B cell (primary cell): ENCODE results near the gene UBL5. TPM values are rescaled to one million over a fixed set of nuclear protein-coding genes. Genes with fewer than 3 reads are reported as not detected.
A peak's percentile ranks its signal among the peaks of the same experiment; 100 is the strongest.

Source experiments
- ATAC-seq: fragments of 200-7000 bp; cut with Tn5 transposase; one replicate; pipeline ENCODE4 v1.10.0; 2021; ENCODE audit warnings: low read depth, mild to moderate bottlenecking, moderate number of reproducible peaks, moderate library complexity
- CTCF ChIA-PET: fragments of 350-600 bp; sonication (Branson Sonifier 250); formaldehyde crosslinking; loops from one replicate; lab custom pipeline; 2021; ENCODE audit warnings: antibody characterized with exemption, inconsistent platforms; lab: Charles Lee
- POLR2A ChIA-PET: fragments of 350-600 bp; sonication (Branson Sonifier 250); formaldehyde crosslinking; loops from one replicate; lab custom pipeline; 2021; ENCODE audit warnings: antibody characterized with exemption; lab: Charles Lee
- DNase-seq: peaks from one replicate; pipeline ENCODE4 v3.0.0; 2013
- H2AFZ ChIP-seq: 2 replicates; pipeline ENCODE4 v1.6.1; 2012; ENCODE audit warnings: mild to moderate bottlenecking, low read depth, low read length; ENCODE audit not compliant: insufficient read depth, poor library complexity, severe bottlenecking
- H3K27ac ChIP-seq, 2 donors: 1 replicate in 1 of 2; 2 replicates in 1 of 2; pipeline ENCODE4 v1.5.1; 2012 to 2013; ENCODE audit warnings: low read length in 2 of 2, mild to moderate bottlenecking in 2 of 2, moderate library complexity in 1 of 2
- H3K27me3 ChIP-seq, 4 experiments: fragments of 200-600 bp in 1 of 4; sonication (generic) in 1 of 4; replicated peaks in 1 of 4; 1 replicate in 2 of 4; 2 replicates in 2 of 4; pipeline versions ENCODE4 v1.6.1 to v1.7.0; 2013 to 2016; ENCODE audit warnings: low read length in 3 of 4, mild to moderate bottlenecking in 2 of 4, mixed read lengths in 1 of 4, moderate library complexity in 1 of 4; ENCODE audit not compliant: insufficient read depth in 4 of 4, control insufficient read depth in 3 of 4; ENCODE audit errors: control extremely low read depth in 1 of 4
- H3K36me3 ChIP-seq, 2 experiments: replicated peaks in 1 of 2; 1 replicate in 1 of 2; 2 replicates in 1 of 2; pipeline versions ENCODE4 v1.6.1 to v1.7.1; 2013; ENCODE audit warnings: low read length in 1 of 2; ENCODE audit not compliant: insufficient read depth in 2 of 2, control insufficient read depth in 1 of 2; ENCODE audit errors: control extremely low read depth in 1 of 2, extremely low read depth in 1 of 2
- H3K4me1 ChIP-seq, 2 donors: fragments of 200-600 bp in 1 of 2; sonication (generic) in 1 of 2; 1 replicate in 1 of 2; 2 replicates in 1 of 2; pipeline versions ENCODE4 v1.5.1 to v1.6.1; 2013 to 2017; ENCODE audit warnings: low read length in 2 of 2; ENCODE audit not compliant: control insufficient read depth in 2 of 2, insufficient read depth in 2 of 2
- H3K4me2 ChIP-seq: replicated peaks from 2 replicates; pipeline ENCODE3; 2012; ENCODE audit warnings: mild to moderate bottlenecking, low read depth, low read length; ENCODE audit not compliant: poor library complexity, severe bottlenecking
- H3K4me3 ChIP-seq, 5 experiments: fragments of 200-600 bp in 1 of 5; sonication (generic) in 1 of 5; 1 replicate in 3 of 5; 2 replicates in 2 of 5; pipeline versions ENCODE4 v1.5.1 to v1.7.0; 2011 to 2016; ENCODE audit warnings: low read length in 4 of 5, mild to moderate bottlenecking in 4 of 5, low read depth in 2 of 5, control low read depth in 1 of 5, moderate library complexity in 1 of 5; ENCODE audit not compliant: insufficient read depth in 1 of 5; ENCODE audit errors: control extremely low read depth in 1 of 5, extremely low read depth in 1 of 5
- H3K79me2 ChIP-seq: fragments of 200-600 bp; sonication (generic); one replicate; pipeline ENCODE4 v1.6.0; 2016; ENCODE audit warnings: low read length; ENCODE audit not compliant: control insufficient read depth, insufficient read depth
- H3K9ac ChIP-seq: fragments of 200-600 bp; sonication (generic); 2 replicates; pipeline ENCODE4 v1.6.1; 2017; ENCODE audit warnings: mild to moderate bottlenecking, low read length, moderate library complexity
- H3K9me3 ChIP-seq, 3 donors: one replicate each; pipeline versions ENCODE4 v1.6.1 to v1.7.1; 2013; ENCODE audit warnings: low read length in 2 of 3; ENCODE audit not compliant: control insufficient read depth in 2 of 3, insufficient read depth in 1 of 3; ENCODE audit errors: control extremely low read depth in 1 of 3
- H4K20me1 ChIP-seq: 2 replicates; pipeline ENCODE4 v1.6.0; 2012; ENCODE audit warnings: mild to moderate bottlenecking, low read length; ENCODE audit not compliant: insufficient read depth, control insufficient read depth, poor library complexity, severe bottlenecking
- H3K27ac Mint-ChIP-seq: one replicate; pipeline ENCODE4 v1.8.0; 2021; ENCODE audit warnings: mixed read lengths
- H3K27me3 Mint-ChIP-seq: one replicate; pipeline ENCODE4 v1.8.0; 2021; ENCODE audit warnings: mixed read lengths
- H3K4me1 Mint-ChIP-seq: one replicate; pipeline ENCODE4 v1.8.0; 2021; ENCODE audit warnings: mixed read lengths
- H3K4me3 Mint-ChIP-seq: one replicate; pipeline ENCODE4 v1.8.0; 2021; ENCODE audit warnings: mixed read lengths
- H3K9me3 Mint-ChIP-seq: one replicate; pipeline ENCODE4 v1.8.0; 2022; ENCODE audit warnings: mixed read lengths; ENCODE audit not compliant: insufficient read depth
- EZH2 ChIP-seq: IDR thresholded peaks from 2 replicates; pipeline ENCODE4 v1.6.1; 2012; ENCODE audit warnings: borderline replicate concordance, low read depth, mild to moderate bottlenecking, moderate library complexity, low read length; ENCODE audit not compliant: insufficient read depth, poor library complexity, severe bottlenecking
- WGBS: methylation state at CpG from one replicate; pipeline ENCODE4 v1.1.5; 2013; ENCODE audit warnings: missing lambda C conversion rate; ENCODE audit not compliant: insufficient coverage; 5-methylcytosine and 5-hydroxymethylcytosine counted together
- intact Hi-C: fragments of 100-400 bp; cut with micrococcal nuclease; formaldehyde crosslinking; loops from one replicate; pipeline ENCODE4 v1.10.0; 2022
- polyA plus RNA-seq: library from polyadenylated mRNA; depleted of rRNA; stranded (reverse); fragments of >200 nt; gene quantifications from 2 replicates; pipeline ENCODE4 v1.2.3, GENCODE V29; 2012
- total RNA-seq, 2 donors: library from RNA; stranded (reverse); fragments of 120-200 nt in 1 of 2; gene quantifications; 1 replicate in 1 of 2; 2 replicates in 1 of 2; pipeline versions ENCODE4 v1.2.3 to v1.2.4, GENCODE V29; 2013 to 2022
- TF ChIP-seq, protein P1 (sequence below): fragments of 200-600 bp; IDR thresholded peaks from one replicate; pipeline ENCODE4 v1.8.0; 2022; ENCODE audit warnings: antibody characterized with exemption, mild to moderate bottlenecking

The UBL5 gene
- total and polyA plus RNA-seq, 2 donors (not counting 1 experiment from before 2014, with no cell fraction given): 183 to 315 TPM

DNA sequence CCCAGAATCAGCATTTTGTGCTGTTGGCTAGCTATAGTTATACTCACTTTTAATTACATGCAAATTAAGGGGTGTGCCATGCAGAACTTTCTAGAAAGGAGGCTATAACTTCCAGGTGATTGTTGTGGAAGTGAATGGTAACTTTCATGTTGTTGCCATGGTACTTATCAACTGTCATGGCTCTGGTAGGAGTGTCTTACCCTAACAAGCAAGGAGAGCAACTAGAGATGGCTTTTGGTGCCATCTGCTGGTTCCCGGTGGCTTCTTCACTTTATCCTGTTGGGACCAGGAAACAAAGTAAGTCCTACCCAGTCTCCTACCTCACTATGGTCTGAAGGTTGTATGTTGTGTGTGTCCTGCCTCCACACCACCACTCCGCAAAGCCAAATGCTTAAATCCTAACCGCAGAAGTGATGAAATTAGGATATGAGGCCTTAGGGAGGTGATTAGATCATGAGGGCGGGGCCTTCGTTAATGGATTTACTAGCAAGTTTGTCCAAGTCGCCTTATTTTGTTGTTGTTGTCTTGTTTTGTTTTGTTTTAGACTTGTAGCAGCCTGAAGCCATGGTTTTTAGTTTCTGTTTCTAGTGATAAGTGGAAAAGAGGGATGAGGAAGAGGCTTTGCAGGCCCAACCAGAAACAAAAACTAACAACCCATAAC is 31.5 kb upstream of the UBL5 start:
- POLR2A ChIA-PET: no interaction called here
- H3K4me1 Mint-ChIP-seq: peaks cover 12% of the 10 kb centered on the region
- Histone ChIP-seq H3K36me3 (no peaks in the 10 kb centered on the region), H3K4me1 (peaks cover 0 to 19% of the 10 kb centered on the region in 2 donors), H3K9me3 (peaks cover 0 to 10% (median 0%) of the 10 kb centered on the region in 3 donors), H3K4me3 (no peak overlapping the region), H3K27ac (peak overlapping the region; percentile 52 to 72), H3K4me2 (no peak overlapping the region), H3K9ac (no peak overlapping the region), H4K20me1 (no peaks in the 10 kb centered on the region), H3K27me3 (no peaks in the 10 kb centered on the region), H3K79me2 (no peaks in the 10 kb centered on the region), H2AFZ (peak overlapping the region; percentile 20)
- peak overlapping the region; percentile 79 for H3K27ac Mint-ChIP-seq
- H3K27me3 Mint-ChIP-seq: no peaks in the 10 kb centered on the region
- DNase-seq: peak; percentile 92
- peaks cover 2% of the 10 kb centered on the region for H3K9me3 Mint-ChIP-seq
- peak; percentile 18 for ATAC-seq
- intact Hi-C loops: loop anchor here (1.0 to 10.0 kb wide), 8 partner anchors 23 to 660 kb away; partner anchors contain the start of genes FBXL12, ZNF266, ZNF561 and ZNF562
- H3K4me3 Mint-ChIP-seq: peak overlapping the region; percentile 23
- WGBS: 100% methylated on average over 3 of the region's 6 CpGs
- no peak for TF ChIP-seq EZH2
- TF ChIP-seq, protein P1, sequence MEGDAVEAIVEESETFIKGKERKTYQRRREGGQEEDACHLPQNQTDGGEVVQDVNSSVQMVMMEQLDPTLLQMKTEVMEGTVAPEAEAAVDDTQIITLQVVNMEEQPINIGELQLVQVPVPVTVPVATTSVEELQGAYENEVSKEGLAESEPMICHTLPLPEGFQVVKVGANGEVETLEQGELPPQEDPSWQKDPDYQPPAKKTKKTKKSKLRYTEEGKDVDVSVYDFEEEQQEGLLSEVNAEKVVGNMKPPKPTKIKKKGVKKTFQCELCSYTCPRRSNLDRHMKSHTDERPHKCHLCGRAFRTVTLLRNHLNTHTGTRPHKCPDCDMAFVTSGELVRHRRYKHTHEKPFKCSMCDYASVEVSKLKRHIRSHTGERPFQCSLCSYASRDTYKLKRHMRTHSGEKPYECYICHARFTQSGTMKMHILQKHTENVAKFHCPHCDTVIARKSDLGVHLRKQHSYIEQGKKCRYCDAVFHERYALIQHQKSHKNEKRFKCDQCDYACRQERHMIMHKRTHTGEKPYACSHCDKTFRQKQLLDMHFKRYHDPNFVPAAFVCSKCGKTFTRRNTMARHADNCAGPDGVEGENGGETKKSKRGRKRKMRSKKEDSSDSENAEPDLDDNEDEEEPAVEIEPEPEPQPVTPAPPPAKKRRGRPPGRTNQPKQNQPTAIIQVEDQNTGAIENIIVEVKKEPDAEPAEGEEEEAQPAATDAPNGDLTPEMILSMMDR: peak; percentile 79
- CTCF ChIA-PET: interaction anchor here (0.6 to 3.2 kb wide), 16 partner anchors 10 to 716 kb away, joined by 3 to 30 read pairs (median 6); partner anchors contain the start of genes ZNF121 and ZNF846

DNA sequence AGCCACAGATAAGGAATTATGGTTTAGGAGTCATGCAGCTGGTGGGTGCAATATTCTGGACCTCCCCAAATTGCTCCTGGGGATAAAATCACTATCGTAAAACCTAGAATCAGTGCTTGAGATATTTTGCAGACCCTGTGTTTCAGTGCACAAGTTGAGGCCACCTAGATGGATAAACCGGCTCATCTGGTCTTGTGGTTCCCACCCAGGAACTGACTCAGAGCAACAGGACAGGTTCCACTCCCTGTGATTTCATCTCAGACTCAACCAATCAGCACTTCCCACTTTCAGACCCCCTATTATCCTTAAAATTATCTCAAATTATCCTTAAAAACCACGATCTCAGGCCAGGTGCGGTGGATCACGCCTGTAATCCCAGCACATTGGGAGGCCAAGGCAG is 29.8 kb upstream of the UBL5 start:
- Histone ChIP-seq H4K20me1 (no peaks in the 10 kb centered on the region), H3K36me3 (no peaks in the 10 kb centered on the region), H3K9me3 (peaks cover 0 to 10% (median 0%) of the 10 kb centered on the region in 3 donors), H3K27ac (no peak overlapping the region), H2AFZ (no peak overlapping the region), H3K9ac (no peak overlapping the region), H3K4me3 (no peak overlapping the region), H3K4me2 (no peak overlapping the region), H3K27me3 (no peaks in the 10 kb centered on the region), H3K79me2 (no peaks in the 10 kb centered on the region), H3K4me1 (peaks cover 0 to 15% of the 10 kb centered on the region in 2 donors)
- ATAC-seq (no peak), DNase-seq (no peak)
- Mint-ChIP-seq H3K27ac (no peak overlapping the region), H3K9me3 (peaks cover 2% of the 10 kb centered on the region), H3K4me1 (peaks cover 9% of the 10 kb centered on the region), H3K27me3 (no peaks in the 10 kb centered on the region), H3K4me3 (no peak overlapping the region)
- intact Hi-C loops: loop anchor here (10.0 kb wide), 2 partner anchors 123 to 393 kb away; partner anchors contain the start of gene ZNF562
- 89% methylated on average over 3 of the region's 5 CpGs for WGBS
- no peak for TF ChIP-seq EZH2
- TF ChIP-seq, protein P1: no peak
- CTCF ChIA-PET: interaction anchor here (0.7 to 3.2 kb wide), 9 partner anchors 8 to 658 kb away, joined by 3 to 27 read pairs (median 4); partner anchors contain the start of gene ZNF561
- POLR2A ChIA-PET: no interaction called here
